Measurements from ENCODE around the gene DCAKD.

Gene DCAKD

GRCh38 chr17:44990994-44991393 is 60.4 kb downstream of the DCAKD start:
- H3K4me1 ChIP-seq (ENCODE audit: control insufficient read depth in 2 of 2, insufficient read depth in 2 of 2, low read length in 2 of 2) = no peaks in the 10 kb centered on the region
- peaks cover 2 to 11% of the 10 kb centered on the region in 2 donors for H3K27me3 ChIP-seq (ENCODE audit: control insufficient read depth in 2 of 2, insufficient read depth in 2 of 2, low read length in 2 of 2)
- no peak overlapping the region for H3K4me3 ChIP-seq (ENCODE audit: low read length in 2 of 2)
- no peaks in the 10 kb centered on the region for H3K9me3 ChIP-seq (ENCODE audit: control insufficient read depth in 2 of 2, low read length in 2 of 2)
- no peak overlapping the region for H3K27ac ChIP-seq (ENCODE audit: low read depth in 2 of 2, low read length in 2 of 2)
- H3K9ac ChIP-seq (ENCODE audit: low read depth in 1 of 2, low read length in 2 of 2) = no peak overlapping the region
- H3K36me3 ChIP-seq (ENCODE audit: control insufficient read depth in 2 of 2, insufficient read depth in 2 of 2, low read length in 2 of 2) = no peaks in the 10 kb centered on the region

- Histone ChIP-seq H3K9me3 (ENCODE audit: control insufficient read depth in 2 of 2, low read length in 2 of 2) (no peaks in the 10 kb centered on the region), H3K36me3 (ENCODE audit: control insufficient read depth in 2 of 2, insufficient read depth in 2 of 2, low read length in 2 of 2) (no peaks in the 10 kb centered on the region), H3K4me3 (ENCODE audit: low read length in 2 of 2) (no peak overlapping the region), H3K27me3 (ENCODE audit: control insufficient read depth in 2 of 2, insufficient read depth in 2 of 2, low read length in 2 of 2) (peaks cover 5 to 11% of the 10 kb centered on the region in 2 donors), H3K4me1 (ENCODE audit: control insufficient read depth in 2 of 2, insufficient read depth in 2 of 2, low read length in 2 of 2) (no peaks in the 10 kb centered on the region), H3K27ac (ENCODE audit: low read depth in 2 of 2, low read length in 2 of 2) (no peak overlapping the region), H3K9ac (ENCODE audit: low read depth in 1 of 2, low read length in 2 of 2) (no peak overlapping the region)
Measured at GRCh38 chr17:44989552-44990138, 61.8 kb downstream of the DCAKD start.

- Histone ChIP-seq H3K27me3 (ENCODE audit: control insufficient read depth in 2 of 2, insufficient read depth in 2 of 2, low read length in 2 of 2) (peaks cover 5 to 11% of the 10 kb centered on the region in 2 donors), H3K4me3 (ENCODE audit: low read length in 2 of 2) (no peak overlapping the region), H3K27ac (ENCODE audit: low read depth in 2 of 2, low read length in 2 of 2) (no peak overlapping the region), H3K4me1 (ENCODE audit: control insufficient read depth in 2 of 2, insufficient read depth in 2 of 2, low read length in 2 of 2) (no peaks in the 10 kb centered on the region), H3K9me3 (ENCODE audit: control insufficient read depth in 2 of 2, low read length in 2 of 2) (no peaks in the 10 kb centered on the region), H3K9ac (ENCODE audit: low read depth in 1 of 2, low read length in 2 of 2) (no peak overlapping the region), H3K36me3 (ENCODE audit: control insufficient read depth in 2 of 2, insufficient read depth in 2 of 2, low read length in 2 of 2) (no peaks in the 10 kb centered on the region)
Measured at GRCh38 chr17:44988044-44988942, 63.1 kb downstream of the DCAKD start.

DNA sequence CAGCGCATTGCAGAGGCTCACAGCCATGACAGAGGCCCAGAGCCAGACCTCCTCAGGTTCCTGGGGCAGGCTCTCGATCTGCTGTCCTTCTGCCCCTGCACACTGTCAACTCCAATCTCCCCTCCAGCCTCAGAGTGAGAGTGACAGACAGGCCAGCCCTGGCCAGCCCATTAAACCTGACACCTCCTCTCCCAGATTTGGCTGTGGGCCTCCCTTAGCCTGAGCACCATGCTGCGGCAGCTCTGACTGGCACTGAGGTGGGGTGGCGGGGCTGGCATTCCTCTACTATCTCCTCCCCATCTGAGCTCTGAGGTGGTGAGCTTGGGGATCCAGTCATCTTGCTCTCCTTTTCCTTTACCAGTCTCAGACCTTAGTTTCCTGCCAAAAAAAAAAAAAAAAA is 67.9 kb downstream of the DCAKD start:
- H3K36me3 ChIP-seq (ENCODE audit: control insufficient read depth in 2 of 2, insufficient read depth in 2 of 2, low read length in 2 of 2) = no peaks in the 10 kb centered on the region
- H3K4me1 ChIP-seq (ENCODE audit: control insufficient read depth in 2 of 2, insufficient read depth in 2 of 2, low read length in 2 of 2) = peaks cover 3 to 5% of the 10 kb centered on the region in 2 donors
- H3K27me3 ChIP-seq (ENCODE audit: control insufficient read depth in 2 of 2, insufficient read depth in 2 of 2, low read length in 2 of 2) = peaks cover 8 to 12% of the 10 kb centered on the region in 2 donors

DNA sequence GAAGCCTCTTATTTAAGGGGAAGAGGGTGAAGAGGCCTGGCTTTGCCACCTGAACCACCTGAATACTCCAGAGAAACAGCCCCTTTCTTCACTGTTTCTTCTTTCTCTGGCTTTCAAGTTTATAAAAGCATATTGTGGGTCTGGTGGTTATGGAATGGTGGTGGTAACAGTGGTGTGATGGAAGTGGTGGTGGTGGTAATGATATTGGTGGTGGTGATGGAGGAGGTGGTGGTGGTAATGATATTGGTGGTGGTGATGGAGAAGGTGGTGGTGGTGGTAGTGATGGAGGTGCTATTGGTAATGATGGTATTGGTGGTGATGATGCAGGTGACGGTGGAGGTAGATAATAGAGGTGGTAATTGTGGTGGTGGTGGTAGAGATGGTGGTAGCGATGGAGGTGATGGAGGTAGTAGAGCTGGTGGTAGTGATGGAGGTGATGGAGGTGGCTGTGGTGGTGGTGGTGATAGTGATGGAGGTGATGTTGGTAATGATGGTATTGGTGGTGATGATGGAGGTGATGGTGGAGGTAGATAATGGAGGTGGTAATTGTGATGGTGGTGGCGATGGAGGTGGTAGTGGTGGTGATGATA is 69.2 kb downstream of the DCAKD start:
- peaks cover 10 to 14% of the 10 kb centered on the region in 2 donors for H3K27me3 ChIP-seq (ENCODE audit: control insufficient read depth in 2 of 2, insufficient read depth in 2 of 2, low read length in 2 of 2)

More for the DNA sequence above, 67.9 kb downstream of the DCAKD start:
- Histone ChIP-seq H3K4me3 (ENCODE audit: low read length in 2 of 2) (no peak overlapping the region), H3K9ac (ENCODE audit: low read depth in 1 of 2, low read length in 2 of 2) (no peak overlapping the region), H3K27ac (ENCODE audit: low read depth in 2 of 2, low read length in 2 of 2) (no peak overlapping the region), H3K9me3 (ENCODE audit: control insufficient read depth in 2 of 2, low read length in 2 of 2) (no peaks in the 10 kb centered on the region)

DNA sequence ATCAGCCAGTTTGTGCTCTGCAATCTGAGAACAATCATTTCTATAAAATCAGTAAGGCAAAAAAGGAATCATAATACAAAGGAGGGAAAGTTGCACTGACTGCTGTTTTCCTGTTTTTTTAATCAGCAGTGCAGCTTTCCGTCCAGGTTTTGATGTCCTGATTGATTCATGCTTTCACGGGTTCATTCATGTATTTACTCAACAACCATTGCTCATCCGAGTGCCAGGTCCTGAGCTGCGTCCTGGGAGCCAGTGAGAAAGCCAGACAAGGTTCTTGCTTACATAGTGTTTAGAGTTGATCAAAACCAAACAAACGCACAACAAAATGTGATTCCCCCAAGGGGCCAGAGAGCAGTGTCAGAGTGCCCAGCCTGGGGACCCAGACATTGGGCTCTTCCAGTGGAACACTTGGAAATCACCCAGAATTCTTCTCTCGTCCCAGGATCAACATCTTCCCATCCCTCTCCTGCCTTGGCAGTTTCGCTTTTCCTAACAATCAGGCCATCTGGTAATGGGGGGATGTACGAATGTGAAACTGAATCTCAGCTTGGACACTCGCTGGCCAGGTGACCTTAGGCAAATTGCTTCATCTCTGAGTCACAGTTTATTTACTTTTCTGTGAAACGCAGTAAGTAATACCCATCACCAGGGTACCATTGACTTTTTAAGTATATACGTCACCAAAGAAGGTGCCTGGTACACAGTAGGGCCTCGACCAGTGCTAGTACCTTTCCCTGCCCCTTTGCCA is 70.0 kb downstream of the DCAKD start:
- Histone ChIP-seq H3K36me3 (ENCODE audit: control insufficient read depth in 2 of 2, insufficient read depth in 2 of 2, low read length in 2 of 2) (no peaks in the 10 kb centered on the region), H3K27me3 (ENCODE audit: control insufficient read depth in 2 of 2, insufficient read depth in 2 of 2, low read length in 2 of 2) (peaks cover 8 to 13% of the 10 kb centered on the region in 2 donors), H3K27ac (ENCODE audit: low read depth in 2 of 2, low read length in 2 of 2) (peak overlapping the region; percentile 40 to 57), H3K4me3 (ENCODE audit: low read length in 2 of 2) (no peak overlapping the region), H3K9ac (ENCODE audit: low read depth in 1 of 2, low read length in 2 of 2) (no peak overlapping the region), H3K4me1 (ENCODE audit: control insufficient read depth in 2 of 2, insufficient read depth in 2 of 2, low read length in 2 of 2) (peaks cover 11 to 12% of the 10 kb centered on the region in 2 donors), H3K9me3 (ENCODE audit: control insufficient read depth in 2 of 2, low read length in 2 of 2) (no peaks in the 10 kb centered on the region)

More for the DNA sequence above, 69.2 kb downstream of the DCAKD start:
- Histone ChIP-seq H3K27ac (ENCODE audit: low read depth in 2 of 2, low read length in 2 of 2) (peak overlapping the region in 1 of 2 donors; percentile 57), H3K9ac (ENCODE audit: low read depth in 1 of 2, low read length in 2 of 2) (no peak overlapping the region), H3K4me1 (ENCODE audit: control insufficient read depth in 2 of 2, insufficient read depth in 2 of 2, low read length in 2 of 2) (peaks cover 11 to 12% of the 10 kb centered on the region in 2 donors), H3K4me3 (ENCODE audit: low read length in 2 of 2) (no peak overlapping the region), H3K9me3 (ENCODE audit: control insufficient read depth in 2 of 2, low read length in 2 of 2) (no peaks in the 10 kb centered on the region), H3K36me3 (ENCODE audit: control insufficient read depth in 2 of 2, insufficient read depth in 2 of 2, low read length in 2 of 2) (no peaks in the 10 kb centered on the region)

GRCh38 chr17:44979426-44979995 is 71.9 kb downstream of the DCAKD start:
- H3K27ac ChIP-seq (ENCODE audit: low read depth in 2 of 2, low read length in 2 of 2) = peak overlapping the region in 1 of 2 donors; percentile 67

GRCh38 chr17:44978807-44979206 is 72.6 kb downstream of the DCAKD start:
- Histone ChIP-seq H3K27ac (ENCODE audit: low read depth in 2 of 2, low read length in 2 of 2) (peak overlapping the region; percentile 0 to 18), H3K27me3 (ENCODE audit: control insufficient read depth in 2 of 2, insufficient read depth in 2 of 2, low read length in 2 of 2) (peaks cover 7 to 13% of the 10 kb centered on the region in 2 donors), H3K36me3 (ENCODE audit: control insufficient read depth in 2 of 2, insufficient read depth in 2 of 2, low read length in 2 of 2) (no peaks in the 10 kb centered on the region), H3K9ac (ENCODE audit: low read depth in 1 of 2, low read length in 2 of 2) (no peak overlapping the region), H3K4me1 (ENCODE audit: control insufficient read depth in 2 of 2, insufficient read depth in 2 of 2, low read length in 2 of 2) (peaks cover 11 to 12% of the 10 kb centered on the region in 2 donors), H3K9me3 (ENCODE audit: control insufficient read depth in 2 of 2, low read length in 2 of 2) (no peaks in the 10 kb centered on the region), H3K4me3 (ENCODE audit: low read length in 2 of 2) (no peak overlapping the region)

More at GRCh38 chr17:44979426-44979995, 71.9 kb downstream of the DCAKD start:
- H3K4me3 ChIP-seq (ENCODE audit: low read length in 2 of 2) = no peak overlapping the region
- H3K9ac ChIP-seq (ENCODE audit: low read depth in 1 of 2, low read length in 2 of 2) = no peak overlapping the region
- no peaks in the 10 kb centered on the region for H3K36me3 ChIP-seq (ENCODE audit: control insufficient read depth in 2 of 2, insufficient read depth in 2 of 2, low read length in 2 of 2)
- peaks cover 7 to 13% of the 10 kb centered on the region in 2 donors for H3K27me3 ChIP-seq (ENCODE audit: control insufficient read depth in 2 of 2, insufficient read depth in 2 of 2, low read length in 2 of 2)
- H3K9me3 ChIP-seq (ENCODE audit: control insufficient read depth in 2 of 2, low read length in 2 of 2) = no peaks in the 10 kb centered on the region
- peaks cover 11 to 12% of the 10 kb centered on the region in 2 donors for H3K4me1 ChIP-seq (ENCODE audit: control insufficient read depth in 2 of 2, insufficient read depth in 2 of 2, low read length in 2 of 2)

DNA sequence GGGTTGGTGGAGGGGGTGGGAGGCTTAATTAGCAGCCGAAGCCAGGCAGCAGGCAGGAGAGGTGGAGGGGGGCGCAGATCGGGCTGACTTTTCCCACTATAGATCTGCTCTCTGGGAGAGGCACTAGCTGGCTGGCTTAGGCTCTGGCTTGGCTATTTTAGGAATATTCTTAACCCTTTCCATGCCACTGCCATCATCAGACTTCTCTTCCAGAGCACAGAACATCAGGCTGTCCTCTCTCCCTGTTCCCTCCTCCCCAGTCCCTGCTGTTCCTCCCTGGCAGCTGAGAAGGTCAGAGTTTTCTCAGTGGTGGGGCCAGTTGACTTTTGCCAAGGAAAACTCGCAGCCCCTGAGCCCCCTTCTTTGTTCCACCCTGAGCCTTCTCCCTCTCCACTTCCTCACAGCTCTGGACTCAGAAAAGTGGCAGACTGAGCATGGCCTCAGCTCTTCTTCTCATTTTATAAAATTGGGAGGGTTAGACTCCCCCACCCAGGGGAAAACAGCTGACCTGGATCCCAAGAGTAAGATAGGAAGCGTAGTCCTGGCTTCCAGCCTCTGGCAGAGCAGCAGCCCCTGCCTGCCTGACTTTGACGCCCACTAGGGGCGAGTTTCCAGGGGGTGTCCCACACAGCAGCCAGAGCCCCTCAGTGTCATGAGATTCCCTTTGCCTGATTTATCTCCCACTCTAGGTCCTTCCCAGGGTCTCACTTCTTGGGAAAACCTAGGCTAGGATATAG is 73.5 kb downstream of the DCAKD start:
- no peaks in the 10 kb centered on the region for H3K9me3 ChIP-seq (ENCODE audit: control insufficient read depth in 2 of 2, low read length in 2 of 2)
- no peak overlapping the region for H3K4me3 ChIP-seq (ENCODE audit: low read length in 2 of 2)
- no peak overlapping the region for H3K9ac ChIP-seq (ENCODE audit: low read depth in 1 of 2, low read length in 2 of 2)
- H3K27ac ChIP-seq (ENCODE audit: low read depth in 2 of 2, low read length in 2 of 2) = peak overlapping the region; percentile 12 to 39
- no peaks in the 10 kb centered on the region for H3K36me3 ChIP-seq (ENCODE audit: control insufficient read depth in 2 of 2, insufficient read depth in 2 of 2, low read length in 2 of 2)
- H3K27me3 ChIP-seq (ENCODE audit: control insufficient read depth in 2 of 2, insufficient read depth in 2 of 2, low read length in 2 of 2) = peaks cover 7 to 13% of the 10 kb centered on the region in 2 donors
- H3K4me1 ChIP-seq (ENCODE audit: control insufficient read depth in 2 of 2, insufficient read depth in 2 of 2, low read length in 2 of 2) = peaks cover 11 to 12% of the 10 kb centered on the region in 2 donors
